HCT116 (cell line): ENCODE data around the gene CDC42EP5. TPM values are rescaled to one million over a fixed set of nuclear protein-coding genes. Genes with fewer than 3 reads are reported as not detected.

Experiments
- ATAC-seq: fragments of 200-7000 bp; cut with Tn5 transposase; 2 replicates; pipeline ENCODE4 v1.9.1; 2020; ENCODE audit warnings: mild to moderate bottlenecking, moderate library complexity
- BruUV-seq: library from RNA; stranded (reverse); fragments of 400-500 nt; replicated peaks from 2 replicates; lab custom pipeline; 2021; lab: Mats Ljungman, UMichigan
- CTCF ChIA-PET: fragments of 300-600 bp; sonication (Branson Sonifier 250); formaldehyde crosslinking; loops from one replicate; lab custom pipeline; 2021; ENCODE audit warnings: antibody characterized with exemption; lab: Charles Lee
- POLR2A ChIA-PET: fragments of 300-600, 350-600 bp; sonication (Branson Sonifier 250); formaldehyde crosslinking; loops from one replicate; lab custom pipeline; 2021; ENCODE audit warnings: antibody characterized with exemption; lab: Charles Lee
- RAD21 ChIA-PET, 2 experiments: fragments of 300-600 bp; sonication (Branson Sonifier 250); formaldehyde crosslinking; loops; one replicate each; lab custom pipeline; 2023; ENCODE audit warnings: low total read pairs in 2 of 2; ENCODE audit not compliant: uncharacterized antibody in 2 of 2, unreplicated experiment in 2 of 2, low non-redundant PET in 1 of 2; lab: Charles Lee
- DNase-seq: peaks from one replicate; pipeline ENCODE4 v3.0.0-alpha.2; 2010; ENCODE audit warnings: low read depth, low spot score
- H2AFZ ChIP-seq: fragments of 200-600 bp; shearing (Covaris generic), sonication (generic); 2 replicates; pipeline ENCODE4 v1.6.1; 2017; ENCODE audit warnings: low read depth, mixed run types, mixed read lengths, antibody characterized with exemption, low read length; ENCODE audit not compliant: poor library complexity, severe bottlenecking
- H3K27ac ChIP-seq: 2 replicates; pipeline ENCODE4 v1.5.1; 2012; ENCODE audit warnings: low read depth, low read length
- H3K27me3 ChIP-seq: fragments of 200-600 bp; sonication (generic); 2 replicates; pipeline ENCODE4 v1.6.1; 2016; ENCODE audit warnings: mixed run types, low read length, mixed read lengths; ENCODE audit not compliant: insufficient read depth
- H3K36me3 ChIP-seq, 2 experiments: fragments of 200-500 bp in 1 of 2; fragments of 200-600 bp in 1 of 2; sonication (Bioruptor generic) in 1 of 2; sonication (generic) in 1 of 2; 2 replicates each; pipeline versions ENCODE4 v1.5.1 to v1.6.1; 2014 to 2016; ENCODE audit warnings: low read length in 2 of 2, inconsistent platforms in 1 of 2, mixed read lengths in 1 of 2, mixed run types in 1 of 2; ENCODE audit not compliant: insufficient read depth in 2 of 2, control insufficient read depth in 1 of 2
- H3K4me1 ChIP-seq, 2 experiments: fragments of 200-600 bp in 1 of 2; sonication (generic) in 1 of 2; 2 replicates each; pipeline versions ENCODE4 v1.5.1 to v1.6.1; 2012 to 2017; ENCODE audit warnings: low read length in 2 of 2, inconsistent platforms in 1 of 2, mild to moderate bottlenecking in 1 of 2, mixed read lengths in 1 of 2, mixed run types in 1 of 2, moderate library complexity in 1 of 2; ENCODE audit not compliant: insufficient read depth in 2 of 2, control insufficient read depth in 1 of 2
- H3K4me2 ChIP-seq: fragments of 200-600 bp; sonication (generic); 2 replicates; pipeline ENCODE4 v1.6.1; 2017; ENCODE audit warnings: mixed run types, low read length, mixed read lengths
- H3K4me3 ChIP-seq, 2 experiments: fragments of 200-600 bp in 1 of 2; sonication (generic) in 1 of 2; replicated peaks in 1 of 2; 2 replicates each; pipeline ENCODE4 v1.5.1; 2011 to 2016; ENCODE audit warnings: low read length in 2 of 2, control low read depth in 1 of 2, low read depth in 1 of 2, mild to moderate bottlenecking in 1 of 2, mixed read lengths in 1 of 2, mixed run types in 1 of 2
- H3K79me2 ChIP-seq: fragments of 200-600 bp; sonication (generic); 2 replicates; pipeline ENCODE4 v1.6.1; 2017; ENCODE audit warnings: mild to moderate bottlenecking, mixed run types, low read length, moderate library complexity, mixed read lengths; ENCODE audit not compliant: insufficient read depth
- H3K9ac ChIP-seq: fragments of 200-600 bp; sonication (generic); 2 replicates; pipeline ENCODE4 v1.6.1; 2016; ENCODE audit warnings: low read length, mixed read lengths
- H3K9me2 ChIP-seq: fragments of 200-600 bp; sonication (generic), shearing (Covaris generic); 2 replicates; pipeline ENCODE4 v1.6.1; 2017; ENCODE audit warnings: mixed run types, mild to moderate bottlenecking, moderate library complexity; ENCODE audit not compliant: insufficient read depth
- H3K9me3 ChIP-seq, 2 experiments: fragments of 200-500 bp in 1 of 2; fragments of 200-600 bp in 1 of 2; sonication (Bioruptor generic) in 1 of 2; sonication (generic) in 1 of 2; 2 replicates each; pipeline ENCODE4 v1.6.1; 2014 to 2017; ENCODE audit warnings: low read length in 2 of 2, mixed read lengths in 2 of 2, inconsistent platforms in 1 of 2, low read depth in 1 of 2, mild to moderate bottlenecking in 1 of 2, mixed run types in 1 of 2, moderate library complexity in 1 of 2; ENCODE audit not compliant: control insufficient read depth in 1 of 2, insufficient read depth in 1 of 2
- H4K20me1 ChIP-seq: fragments of 200-600 bp; sonication (generic), shearing (Covaris generic); 2 replicates; pipeline ENCODE4 v1.6.1; 2017; ENCODE audit warnings: mixed run types, mild to moderate bottlenecking, moderate library complexity; ENCODE audit not compliant: insufficient read depth
- CEBPB ChIP-seq: IDR thresholded peaks from 2 replicates; pipeline ENCODE4 v1.6.1; 2012; ENCODE audit warnings: low read depth
- intact Hi-C: fragments of 100-400 bp; cut with micrococcal nuclease; formaldehyde crosslinking; loops from 2 replicates; pipeline ENCODE4 v1.10.0; 2022
- total RNA-seq: library from RNA; stranded (reverse); gene quantifications from one replicate; pipeline ENCODE4 v1.2.1, GENCODE V29; 2021; ENCODE audit not compliant: unreplicated experiment
- TF ChIP-seq, protein P1 (sequence below), 3 experiments: fragments of 200-600 bp in 1 of 3; sonication (generic) in 1 of 3; IDR thresholded peaks in 2 of 3; conservative IDR thresholded peaks in 1 of 3; 2 replicates each; pipeline ENCODE4 v1.5.1; 2012 to 2017; ENCODE audit warnings: low read depth in 2 of 3, low read length in 2 of 3, antibody characterized with exemption in 1 of 3, borderline replicate concordance in 1 of 3, control low read depth in 1 of 3, mild to moderate bottlenecking in 1 of 3, mixed read lengths in 1 of 3, mixed run types in 1 of 3, moderate library complexity in 1 of 3; ENCODE audit not compliant: insufficient read depth in 1 of 3

The CDC42EP5 gene
- total RNA-seq, 1 experiment from 2014 or later, result 0.64 TPM

DNA sequence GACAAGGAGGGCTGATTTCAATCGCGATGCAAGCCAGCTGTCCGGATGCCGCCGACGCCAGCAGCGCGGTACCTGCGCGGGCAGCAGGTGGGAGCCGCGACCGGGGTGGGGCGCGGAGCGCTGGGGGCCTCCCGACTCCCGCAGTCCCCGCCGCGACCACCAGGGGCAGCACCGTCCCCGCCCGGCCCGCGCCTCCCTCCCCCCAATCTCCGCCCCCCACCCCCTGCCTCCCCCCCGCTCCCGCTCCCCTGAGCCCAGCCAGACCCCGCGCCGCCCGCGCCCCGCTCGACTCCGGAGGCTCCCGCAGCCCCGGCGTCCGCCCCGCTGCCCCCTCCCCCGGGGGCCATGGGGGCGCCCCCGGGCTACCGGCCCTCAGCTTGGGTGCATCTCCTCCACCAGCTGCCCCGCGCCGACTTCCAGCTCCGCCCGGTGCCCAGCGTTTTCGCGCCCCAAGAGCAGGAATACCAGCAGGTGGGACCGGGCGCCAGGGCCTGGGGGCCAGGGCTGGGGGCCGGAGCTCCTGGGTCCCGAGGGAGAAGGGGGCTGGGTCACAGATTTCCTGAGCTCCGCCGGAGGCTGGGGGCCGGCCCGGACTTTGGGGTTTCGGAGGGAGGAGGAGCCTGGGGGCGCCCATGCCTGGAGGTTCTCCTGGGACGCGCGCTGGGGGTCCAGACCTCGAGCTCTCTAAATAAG, 57.7 kb downstream of the CDC42EP5 start, which contains the start of gene TTYH1:
Gene TTYH1 (plus strand): TSS at position 257 of the 693 bp plus-strand sequence. CDS start 89 bp downstream, at position 346.
- ATAC-seq (peak; percentile 89), DNase-seq (no peak)
- peaks cover 9% of the 10 kb centered on the region; the same call in 1 of the 2 replicates for H3K27me3 ChIP-seq
- no peaks in the 10 kb centered on the region for H3K9me3 ChIP-seq
- H3K4me3 ChIP-seq, result no peak within 1 kb of the TSS
- POLR2A ChIA-PET, result no interaction called here
- H2AFZ ChIP-seq, result no peak within 1 kb of the TSS
- peaks cover 0 to 4% of the 10 kb centered on the region in 2 experiments; a peak in 1 of 4 replicates for H3K4me1 ChIP-seq
- H3K4me2 ChIP-seq, result no peak within 1 kb of the TSS
- RAD21 ChIA-PET, result no interaction called here
- no peak for TF ChIP-seq CEBPB
- TF ChIP-seq, protein P1, sequence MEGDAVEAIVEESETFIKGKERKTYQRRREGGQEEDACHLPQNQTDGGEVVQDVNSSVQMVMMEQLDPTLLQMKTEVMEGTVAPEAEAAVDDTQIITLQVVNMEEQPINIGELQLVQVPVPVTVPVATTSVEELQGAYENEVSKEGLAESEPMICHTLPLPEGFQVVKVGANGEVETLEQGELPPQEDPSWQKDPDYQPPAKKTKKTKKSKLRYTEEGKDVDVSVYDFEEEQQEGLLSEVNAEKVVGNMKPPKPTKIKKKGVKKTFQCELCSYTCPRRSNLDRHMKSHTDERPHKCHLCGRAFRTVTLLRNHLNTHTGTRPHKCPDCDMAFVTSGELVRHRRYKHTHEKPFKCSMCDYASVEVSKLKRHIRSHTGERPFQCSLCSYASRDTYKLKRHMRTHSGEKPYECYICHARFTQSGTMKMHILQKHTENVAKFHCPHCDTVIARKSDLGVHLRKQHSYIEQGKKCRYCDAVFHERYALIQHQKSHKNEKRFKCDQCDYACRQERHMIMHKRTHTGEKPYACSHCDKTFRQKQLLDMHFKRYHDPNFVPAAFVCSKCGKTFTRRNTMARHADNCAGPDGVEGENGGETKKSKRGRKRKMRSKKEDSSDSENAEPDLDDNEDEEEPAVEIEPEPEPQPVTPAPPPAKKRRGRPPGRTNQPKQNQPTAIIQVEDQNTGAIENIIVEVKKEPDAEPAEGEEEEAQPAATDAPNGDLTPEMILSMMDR (IDR thresholded peaks at IDR 0.05 in 2 of 3, conservative IDR thresholded peaks at IDR 0.05 in 1 of 3; ENCODE audit: borderline replicate concordance in 1 of 3, insufficient read depth in 1 of 3, low read depth in 2 of 3, low read length in 2 of 3), result peak in 2 of 3 experiments; percentile 31; a peak in 4 of 6 replicates
- no TSS peak for BruUV-seq
- intact Hi-C loops, result no loop called here
- H3K9ac ChIP-seq, result no peak within 1 kb of the TSS
- no peaks in the 10 kb centered on the region for H4K20me1 ChIP-seq
- no peak within 1 kb of the TSS for H3K27ac ChIP-seq
- H3K36me3 ChIP-seq, result no peaks in the 10 kb centered on the region
- CTCF ChIA-PET, result no interaction called here
- no peaks in the 10 kb centered on the region for H3K79me2 ChIP-seq
- no peaks in the 10 kb centered on the region for H3K9me2 ChIP-seq

Other genes with a start within 250 kb of the CDC42EP5 start
- gene LILRA6, start 230.5 kb downstream of the CDC42EP5 start, total RNA-seq, result not detected
- gene LILRB5, start 216.0 kb downstream of the CDC42EP5 start, total RNA-seq, result not detected
- not detected for gene LILRB2, start 192.2 kb downstream of the CDC42EP5 start, total RNA-seq
- not detected for gene LILRA5, start 160.1 kb downstream of the CDC42EP5 start, total RNA-seq
- not detected for gene LILRA4, start 134.1 kb downstream of the CDC42EP5 start, total RNA-seq
- 0.89 TPM for gene LAIR1, start 108.4 kb downstream of the CDC42EP5 start, total RNA-seq
- 0.37 TPM for gene TTYH1, start 57.8 kb downstream of the CDC42EP5 start, total RNA-seq
- 196 TPM for gene LENG8, start 24.1 kb downstream of the CDC42EP5 start, total RNA-seq
- gene LENG9, start 9.5 kb downstream of the CDC42EP5 start, total RNA-seq, result 9.0 TPM
- gene LAIR2, start 29.5 kb upstream of the CDC42EP5 start, total RNA-seq, result not detected
- gene LILRA2, start 100.5 kb upstream of the CDC42EP5 start, total RNA-seq, result not detected
- not detected for gene LILRA1, start 120.3 kb upstream of the CDC42EP5 start, total RNA-seq
- not detected for gene LILRB1, start 157.2 kb upstream of the CDC42EP5 start, total RNA-seq
- not detected for gene LILRB4, start 189.7 kb upstream of the CDC42EP5 start, total RNA-seq